DOHH2 (cell line): Measurements from ENCODE around the gene CSN2.

Experiments
- EZH2phosphoT487 ChIP-seq: fragments of 200-600 bp; sonication (generic); IDR thresholded peaks from 2 replicates; pipeline ENCODE4 v1.6.1; 2017; ENCODE audit warnings: borderline replicate concordance, mild to moderate bottlenecking, antibody characterized with exemption, low read length, moderate library complexity, mixed read lengths
- TF ChIP-seq, protein P1 (sequence below): fragments of 200-600 bp; sonication (generic); IDR thresholded peaks from one replicate; pipeline ENCODE4 v1.5.1; 2014; ENCODE audit warnings: antibody characterized with exemption, mild to moderate bottlenecking, low read depth, low read length; ENCODE audit not compliant: poor library complexity, severe bottlenecking

- TF ChIP-seq, protein P1, sequence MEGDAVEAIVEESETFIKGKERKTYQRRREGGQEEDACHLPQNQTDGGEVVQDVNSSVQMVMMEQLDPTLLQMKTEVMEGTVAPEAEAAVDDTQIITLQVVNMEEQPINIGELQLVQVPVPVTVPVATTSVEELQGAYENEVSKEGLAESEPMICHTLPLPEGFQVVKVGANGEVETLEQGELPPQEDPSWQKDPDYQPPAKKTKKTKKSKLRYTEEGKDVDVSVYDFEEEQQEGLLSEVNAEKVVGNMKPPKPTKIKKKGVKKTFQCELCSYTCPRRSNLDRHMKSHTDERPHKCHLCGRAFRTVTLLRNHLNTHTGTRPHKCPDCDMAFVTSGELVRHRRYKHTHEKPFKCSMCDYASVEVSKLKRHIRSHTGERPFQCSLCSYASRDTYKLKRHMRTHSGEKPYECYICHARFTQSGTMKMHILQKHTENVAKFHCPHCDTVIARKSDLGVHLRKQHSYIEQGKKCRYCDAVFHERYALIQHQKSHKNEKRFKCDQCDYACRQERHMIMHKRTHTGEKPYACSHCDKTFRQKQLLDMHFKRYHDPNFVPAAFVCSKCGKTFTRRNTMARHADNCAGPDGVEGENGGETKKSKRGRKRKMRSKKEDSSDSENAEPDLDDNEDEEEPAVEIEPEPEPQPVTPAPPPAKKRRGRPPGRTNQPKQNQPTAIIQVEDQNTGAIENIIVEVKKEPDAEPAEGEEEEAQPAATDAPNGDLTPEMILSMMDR = no peak
- no peak for TF ChIP-seq EZH2phosphoT487
Measured at GRCh38 chr4:69965628-69966027, at the start of gene CSN2.
